ENCODE measurements around the gene FAM200C. TPM values are rescaled to one million over a fixed set of nuclear protein-coding genes. Genes with fewer than 3 reads are reported as not detected.

Gene FAM200C
- total RNA-seq, 2 experiments from 2014 or later = 2.7 to 3.7 TPM

DNA sequence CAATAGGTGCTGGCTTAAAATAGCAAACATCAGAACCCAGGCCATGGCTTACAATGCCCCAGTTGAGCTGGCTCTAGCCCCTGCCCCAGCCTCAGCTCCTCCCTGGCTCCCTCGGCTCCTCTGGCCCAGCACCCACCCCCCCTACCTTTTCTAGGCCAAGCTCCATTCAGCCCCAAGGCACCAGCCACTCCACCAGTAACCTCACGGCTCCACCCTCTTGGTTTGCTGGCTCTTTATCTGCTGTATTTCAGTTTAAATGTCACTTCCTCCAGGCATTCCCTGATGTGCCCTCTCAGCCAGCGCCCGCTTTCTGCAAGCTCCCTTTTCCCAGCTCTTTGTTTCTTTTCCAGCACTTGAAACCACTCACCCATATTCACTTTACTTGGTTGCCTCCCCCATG is 40.0 kb downstream of the FAM200C start:
- no peak overlapping the region for H3K27ac ChIP-seq (ENCODE audit: low read depth, low read length, poor library complexity, severe bottlenecking)
- H3K4me3 ChIP-seq (ENCODE audit: low read depth, low read length, poor library complexity, severe bottlenecking) = no peak overlapping the region
- DNase-seq (ENCODE audit: low spot score) = no peak
- intact Hi-C loops (cut with micrococcal nuclease; ENCODE audit: unreplicated experiment) = no loop called here
- H3K79me2 ChIP-seq (ENCODE audit: insufficient read depth, low read depth, low read length) = no peaks in the 10 kb centered on the region
- no peak overlapping the region for H2AFZ ChIP-seq (ENCODE audit: low read length)
- no peaks in the 10 kb centered on the region for H3K4me1 ChIP-seq (ENCODE audit: insufficient read depth, low read length, poor library complexity, severe bottlenecking)
- POLR2A ChIA-PET = interaction anchor here (0.7 kb wide), 1 partner anchor 16 kb away, joined by 4 read pairs; no protein-coding TSS in a partner anchor
- no peaks in the 10 kb centered on the region for H3K9me2 ChIP-seq (ENCODE audit: insufficient read depth, low read length)
- BruUV-seq (replicated peaks) = no TSS peak
- H3K9me3 ChIP-seq (ENCODE audit: low read length) = no peaks in the 10 kb centered on the region
- TF ChIP-seq, protein P1, sequence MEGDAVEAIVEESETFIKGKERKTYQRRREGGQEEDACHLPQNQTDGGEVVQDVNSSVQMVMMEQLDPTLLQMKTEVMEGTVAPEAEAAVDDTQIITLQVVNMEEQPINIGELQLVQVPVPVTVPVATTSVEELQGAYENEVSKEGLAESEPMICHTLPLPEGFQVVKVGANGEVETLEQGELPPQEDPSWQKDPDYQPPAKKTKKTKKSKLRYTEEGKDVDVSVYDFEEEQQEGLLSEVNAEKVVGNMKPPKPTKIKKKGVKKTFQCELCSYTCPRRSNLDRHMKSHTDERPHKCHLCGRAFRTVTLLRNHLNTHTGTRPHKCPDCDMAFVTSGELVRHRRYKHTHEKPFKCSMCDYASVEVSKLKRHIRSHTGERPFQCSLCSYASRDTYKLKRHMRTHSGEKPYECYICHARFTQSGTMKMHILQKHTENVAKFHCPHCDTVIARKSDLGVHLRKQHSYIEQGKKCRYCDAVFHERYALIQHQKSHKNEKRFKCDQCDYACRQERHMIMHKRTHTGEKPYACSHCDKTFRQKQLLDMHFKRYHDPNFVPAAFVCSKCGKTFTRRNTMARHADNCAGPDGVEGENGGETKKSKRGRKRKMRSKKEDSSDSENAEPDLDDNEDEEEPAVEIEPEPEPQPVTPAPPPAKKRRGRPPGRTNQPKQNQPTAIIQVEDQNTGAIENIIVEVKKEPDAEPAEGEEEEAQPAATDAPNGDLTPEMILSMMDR (conservative IDR thresholded peaks at IDR 0.05; ENCODE audit: low read length) = no peak
- no peak for TF ChIP-seq EZH2phosphoT487 (IDR thresholded peaks at IDR 0.05; ENCODE audit: borderline replicate concordance, low read depth, low read length)
- CTCF ChIA-PET (ENCODE audit: unreplicated experiment) = no interaction called here
- H3K36me3 ChIP-seq (ENCODE audit: insufficient read depth, low read length) = no peaks in the 10 kb centered on the region
- no peaks in the 10 kb centered on the region for H4K20me1 ChIP-seq (ENCODE audit: insufficient read depth, low read length)
- no peak overlapping the region for H3K4me2 ChIP-seq (ENCODE audit: low read length)

DNA sequence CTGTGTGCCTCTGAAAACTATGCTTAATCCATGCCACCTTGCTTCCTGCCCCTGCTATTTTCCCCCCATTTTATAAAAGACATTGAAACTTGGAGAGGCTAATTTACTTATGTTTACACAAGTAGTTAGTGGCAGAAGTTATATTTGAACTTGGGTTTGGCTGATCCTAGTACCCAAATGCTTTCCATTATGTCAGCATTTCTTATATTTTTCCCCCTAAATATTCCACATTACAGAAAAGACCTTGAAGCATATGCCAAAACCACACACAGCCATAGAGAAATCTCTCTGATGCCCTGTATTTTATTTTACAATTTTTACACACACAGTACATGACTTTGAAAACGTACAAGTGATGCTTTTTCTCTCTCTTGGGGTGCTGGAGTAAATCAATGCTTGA is 40.6 kb downstream of the FAM200C start:
- intact Hi-C loops (cut with micrococcal nuclease; ENCODE audit: unreplicated experiment) = no loop called here
- Histone ChIP-seq H3K9me3 (ENCODE audit: low read length) (no peaks in the 10 kb centered on the region), H3K4me3 (ENCODE audit: low read depth, low read length, poor library complexity, severe bottlenecking) (no peak overlapping the region), H2AFZ (ENCODE audit: low read length) (no peak overlapping the region), H3K27ac (ENCODE audit: low read depth, low read length, poor library complexity, severe bottlenecking) (no peak overlapping the region), H3K36me3 (ENCODE audit: insufficient read depth, low read length) (no peaks in the 10 kb centered on the region), H3K4me1 (ENCODE audit: insufficient read depth, low read length, poor library complexity, severe bottlenecking) (no peaks in the 10 kb centered on the region), H4K20me1 (ENCODE audit: insufficient read depth, low read length) (no peaks in the 10 kb centered on the region), H3K4me2 (ENCODE audit: low read length) (no peak overlapping the region), H3K79me2 (ENCODE audit: insufficient read depth, low read depth, low read length) (no peaks in the 10 kb centered on the region), H3K9me2 (ENCODE audit: insufficient read depth, low read length) (no peaks in the 10 kb centered on the region)
- DNase-seq (ENCODE audit: low spot score) = no peak
- ChIA-PET POLR2A (no interaction called here), CTCF (ENCODE audit: unreplicated experiment) (no interaction called here)
- TF ChIP-seq, protein P1 (conservative IDR thresholded peaks at IDR 0.05; ENCODE audit: low read length) = no peak
- TF ChIP-seq EZH2phosphoT487 (IDR thresholded peaks at IDR 0.05; ENCODE audit: borderline replicate concordance, low read depth, low read length) = no peak
- no TSS peak for BruUV-seq (replicated peaks)

DNA sequence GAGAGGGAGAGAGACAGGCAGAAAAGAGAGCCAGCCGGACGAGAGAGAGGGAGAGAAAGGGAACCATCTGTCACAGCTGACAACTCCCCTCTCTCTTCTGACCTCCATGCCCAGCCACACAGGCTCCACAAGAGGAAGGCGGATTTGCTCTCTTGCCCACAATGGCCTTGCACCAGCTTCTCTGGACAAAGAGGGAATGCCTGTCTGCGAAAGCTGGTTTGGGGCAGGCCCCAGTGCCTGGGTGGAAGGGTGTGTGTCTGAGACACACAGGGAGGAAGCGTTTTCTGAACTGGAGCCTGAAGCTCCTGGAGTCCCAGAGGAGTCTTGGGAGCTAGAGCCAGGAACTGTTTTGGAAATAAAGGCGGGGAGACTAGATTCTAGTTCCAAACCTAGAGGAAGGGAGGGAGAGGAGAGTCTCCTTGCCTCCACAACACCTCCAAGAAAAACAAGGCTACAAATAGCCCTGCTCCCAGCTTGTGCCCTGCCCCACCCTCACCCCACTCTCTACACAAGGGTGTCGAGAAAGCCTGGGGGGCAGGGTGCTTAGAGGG is 41.9 kb downstream of the FAM200C start:
- no peaks in the 10 kb centered on the region for H3K4me1 ChIP-seq (ENCODE audit: insufficient read depth, low read length, poor library complexity, severe bottlenecking)
- ChIA-PET POLR2A (interaction anchor here (0.6 kb wide), 1 partner anchor 50 kb away, joined by 3 read pairs; no protein-coding TSS in a partner anchor), CTCF (ENCODE audit: unreplicated experiment) (no interaction called here)
- no peaks in the 10 kb centered on the region for H3K36me3 ChIP-seq (ENCODE audit: insufficient read depth, low read length)
- DNase-seq (ENCODE audit: low spot score) = no peak
- H3K4me3 ChIP-seq (ENCODE audit: low read depth, low read length, poor library complexity, severe bottlenecking) = no peak overlapping the region
- no peaks in the 10 kb centered on the region for H4K20me1 ChIP-seq (ENCODE audit: insufficient read depth, low read length)
- H3K27ac ChIP-seq (ENCODE audit: low read depth, low read length, poor library complexity, severe bottlenecking) = no peak overlapping the region
- no peaks in the 10 kb centered on the region for H3K9me3 ChIP-seq (ENCODE audit: low read length)
- intact Hi-C loops (cut with micrococcal nuclease; ENCODE audit: unreplicated experiment) = no loop called here
- no peak overlapping the region for H2AFZ ChIP-seq (ENCODE audit: low read length)
- no TSS peak for BruUV-seq (replicated peaks)
- no peaks in the 10 kb centered on the region for H3K9me2 ChIP-seq (ENCODE audit: insufficient read depth, low read length)
- TF ChIP-seq, protein P1 (conservative IDR thresholded peaks at IDR 0.05; ENCODE audit: low read length) = no peak
- no peak for TF ChIP-seq EZH2phosphoT487 (IDR thresholded peaks at IDR 0.05; ENCODE audit: borderline replicate concordance, low read depth, low read length)
- H3K4me2 ChIP-seq (ENCODE audit: low read length) = no peak overlapping the region
- H3K79me2 ChIP-seq (ENCODE audit: insufficient read depth, low read depth, low read length) = no peaks in the 10 kb centered on the region
